Measurements from ENCODE around the gene MYRF. TPM values are rescaled to one million over a fixed set of nuclear protein-coding genes. Genes with fewer than 3 reads are reported as not detected.

MYRF gene
- total RNA-seq, 2 donors from 2014 or later: 2.2 to 2.9 TPM

DNA sequence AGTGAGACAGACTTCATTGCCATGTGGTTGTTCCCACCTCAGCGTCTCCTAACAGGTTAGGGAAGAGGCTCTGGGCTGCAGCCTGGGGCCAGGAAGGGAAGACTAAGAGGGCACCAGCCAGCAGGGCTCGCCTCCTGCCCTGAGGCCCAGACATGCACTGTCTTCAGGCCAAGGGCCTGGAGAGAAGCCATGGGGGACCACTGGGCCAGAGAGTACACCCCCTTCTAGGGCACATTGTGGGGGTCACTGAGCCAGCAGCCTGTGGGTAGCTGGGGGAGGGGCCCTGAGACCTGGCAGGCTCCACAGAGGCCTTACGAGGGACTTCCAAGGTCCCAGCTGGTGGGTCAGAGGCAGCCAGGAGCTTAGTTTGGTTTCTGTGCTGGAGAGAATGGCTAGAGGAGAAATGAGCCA, 25.0 kb upstream of the MYRF start:
- peaks cover 9% of the 10 kb centered on the region for H3K4me1 Mint-ChIP-seq (ENCODE audit: low read depth)
- no peak for DNase-seq
- no peaks in the 10 kb centered on the region for H3K27me3 Mint-ChIP-seq (ENCODE audit: low read depth)
- no peak overlapping the region for H3K4me3 Mint-ChIP-seq
- H3K9me3 Mint-ChIP-seq: no peaks in the 10 kb centered on the region
- H3K36me3 Mint-ChIP-seq (ENCODE audit: insufficient read depth in 2 of 2): no peaks in the 10 kb centered on the region
- no peak for ATAC-seq (replicated peaks in 1 of 2)
- no peak overlapping the region for H3K27ac Mint-ChIP-seq

DNA sequence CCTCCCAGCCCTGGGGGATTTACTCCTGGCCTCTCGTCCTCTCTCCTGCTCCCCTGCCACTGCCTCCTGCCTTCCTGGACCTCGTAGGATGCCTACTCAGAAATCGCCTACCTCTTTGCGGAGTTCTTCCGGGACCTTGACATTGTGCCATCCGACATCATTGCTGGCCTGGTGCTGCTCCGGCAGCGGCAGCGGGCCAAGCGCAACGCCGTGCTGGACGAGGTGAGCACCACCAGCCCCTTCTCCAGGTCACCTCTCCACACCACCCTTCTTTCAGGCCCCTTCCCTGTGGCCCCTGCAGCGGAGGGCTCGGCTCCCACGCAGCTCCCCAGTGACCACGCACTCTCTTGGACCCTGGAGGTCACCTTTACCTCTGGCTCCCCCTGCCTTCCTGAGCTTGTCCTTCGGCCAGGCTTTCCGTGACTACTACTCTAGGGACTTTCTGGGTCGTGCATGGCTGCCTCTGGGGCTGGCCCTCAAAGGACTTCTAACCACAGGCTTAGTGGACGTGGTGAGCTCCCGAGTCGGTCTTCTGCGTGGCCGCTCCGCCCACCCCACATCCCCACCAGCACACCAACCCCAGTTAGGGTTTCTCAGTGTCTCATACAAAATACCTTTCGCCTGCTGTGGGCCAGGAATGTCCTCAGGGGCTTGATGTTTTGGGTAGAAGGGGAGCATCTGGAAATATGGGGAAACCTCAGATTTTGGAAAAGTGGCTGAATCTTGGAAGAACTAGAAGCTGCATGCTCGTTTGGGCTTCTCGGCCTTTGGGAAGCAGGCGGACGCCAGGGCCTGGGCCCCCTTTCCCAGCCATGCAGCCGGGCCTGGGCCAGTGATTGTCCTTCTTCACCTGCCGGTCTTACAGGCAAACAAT, 24.1 kb upstream of the MYRF start:
- Mint-ChIP-seq H3K4me1 (ENCODE audit: low read depth) (peaks cover 9% of the 10 kb centered on the region), H3K4me3 (no peak overlapping the region), H3K9me3 (no peaks in the 10 kb centered on the region)

DNA sequence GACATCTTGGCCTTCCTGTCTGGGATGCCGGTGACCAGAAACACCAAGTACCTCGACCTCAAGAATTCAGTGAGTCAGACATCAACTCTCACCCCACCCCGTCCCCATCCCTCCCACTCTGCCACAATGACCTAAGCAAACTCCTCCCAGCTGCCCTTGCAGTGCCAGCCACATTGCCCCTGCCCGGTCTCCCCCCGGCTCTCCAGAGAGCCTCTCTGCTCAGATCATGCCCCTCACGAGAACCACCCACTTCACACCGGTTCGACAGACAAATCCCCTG, 23.6 kb upstream of the MYRF start:
- Mint-ChIP-seq H3K27ac (no peak overlapping the region), H3K36me3 (ENCODE audit: insufficient read depth in 2 of 2) (no peaks in the 10 kb centered on the region), H3K27me3 (ENCODE audit: low read depth) (no peaks in the 10 kb centered on the region), H3K9me3 (no peaks in the 10 kb centered on the region), H3K4me3 (no peak overlapping the region), H3K4me1 (ENCODE audit: low read depth) (peaks cover 9% of the 10 kb centered on the region)
- ATAC-seq (replicated peaks in 1 of 2) (peak; percentile 40 to 43), DNase-seq (peak in 1 of 2 donors; percentile 12)

More for the DNA sequence above, 24.1 kb upstream of the MYRF start:
- Mint-ChIP-seq H3K36me3 (ENCODE audit: insufficient read depth in 2 of 2) (no peaks in the 10 kb centered on the region), H3K27ac (no peak overlapping the region), H3K27me3 (ENCODE audit: low read depth) (no peaks in the 10 kb centered on the region)
- no peak for DNase-seq
- no peak for ATAC-seq (replicated peaks in 1 of 2)

- ATAC-seq (replicated peaks in 1 of 2): no peak
- DNase-seq: no peak
- H3K27ac Mint-ChIP-seq: no peak overlapping the region
- H3K9me3 Mint-ChIP-seq: no peaks in the 10 kb centered on the region
- no peaks in the 10 kb centered on the region for H3K36me3 Mint-ChIP-seq (ENCODE audit: insufficient read depth in 2 of 2)
- H3K4me1 Mint-ChIP-seq (ENCODE audit: low read depth): peaks cover 9% of the 10 kb centered on the region
- H3K27me3 Mint-ChIP-seq (ENCODE audit: low read depth): no peaks in the 10 kb centered on the region
- H3K4me3 Mint-ChIP-seq: no peak overlapping the region
Measured at GRCh38 chr11:61730240-61730994, 22.0 kb upstream of the MYRF start.

DNA sequence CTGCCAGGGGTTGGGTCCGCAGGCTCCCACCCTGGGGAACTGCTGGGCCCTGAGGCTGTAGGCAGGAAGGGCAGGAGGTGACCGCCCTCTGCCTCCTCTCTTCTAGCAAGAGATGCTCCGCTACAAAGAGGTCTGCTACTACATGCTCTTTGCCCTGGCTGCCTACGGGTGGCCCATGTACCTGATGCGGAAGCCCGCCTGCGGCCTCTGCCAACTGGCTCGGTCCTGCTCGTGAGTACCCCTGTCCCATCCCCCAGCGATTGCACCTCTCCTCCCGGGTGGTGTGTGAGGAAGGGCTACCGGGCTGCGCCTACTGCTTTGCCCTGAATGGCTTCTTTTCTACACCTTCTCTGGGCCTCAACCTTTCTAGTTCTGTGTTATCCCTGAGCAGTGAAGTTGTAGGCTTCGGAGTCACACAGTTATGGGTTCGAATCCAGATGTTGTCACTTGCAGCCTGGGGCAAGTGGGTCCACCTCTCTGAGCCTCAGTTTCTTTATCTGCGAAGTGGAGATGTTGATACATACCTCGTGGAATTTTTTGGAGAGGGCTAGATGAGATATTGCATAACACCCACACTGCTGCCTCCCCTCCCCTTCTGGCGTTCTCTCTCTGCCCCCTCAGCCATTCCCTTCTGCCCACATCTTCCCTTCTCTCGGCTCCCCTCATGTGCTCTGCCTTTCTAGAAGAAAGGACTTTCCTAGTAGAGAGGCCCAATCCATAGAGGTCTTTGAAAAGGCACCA, 21.1 kb upstream of the MYRF start:
- Mint-ChIP-seq H3K27ac (no peak overlapping the region), H3K36me3 (ENCODE audit: insufficient read depth in 2 of 2) (no peaks in the 10 kb centered on the region), H3K4me1 (ENCODE audit: low read depth) (peaks cover 9% of the 10 kb centered on the region), H3K9me3 (no peaks in the 10 kb centered on the region), H3K27me3 (ENCODE audit: low read depth) (no peaks in the 10 kb centered on the region), H3K4me3 (no peak overlapping the region)
- no peak for DNase-seq
- ATAC-seq (replicated peaks in 1 of 2): no peak

- no peaks in the 10 kb centered on the region for H3K36me3 Mint-ChIP-seq (ENCODE audit: insufficient read depth in 2 of 2)
- no peaks in the 10 kb centered on the region for H3K27me3 Mint-ChIP-seq (ENCODE audit: low read depth)
- no peaks in the 10 kb centered on the region for H3K9me3 Mint-ChIP-seq
- peaks cover 9% of the 10 kb centered on the region for H3K4me1 Mint-ChIP-seq (ENCODE audit: low read depth)
- no peak overlapping the region for H3K4me3 Mint-ChIP-seq
- ATAC-seq (replicated peaks in 1 of 2) (no peak), DNase-seq (no peak)
- no peak overlapping the region for H3K27ac Mint-ChIP-seq
Measured at GRCh38 chr11:61731952-61732675, 20.3 kb upstream of the MYRF start.

DNA sequence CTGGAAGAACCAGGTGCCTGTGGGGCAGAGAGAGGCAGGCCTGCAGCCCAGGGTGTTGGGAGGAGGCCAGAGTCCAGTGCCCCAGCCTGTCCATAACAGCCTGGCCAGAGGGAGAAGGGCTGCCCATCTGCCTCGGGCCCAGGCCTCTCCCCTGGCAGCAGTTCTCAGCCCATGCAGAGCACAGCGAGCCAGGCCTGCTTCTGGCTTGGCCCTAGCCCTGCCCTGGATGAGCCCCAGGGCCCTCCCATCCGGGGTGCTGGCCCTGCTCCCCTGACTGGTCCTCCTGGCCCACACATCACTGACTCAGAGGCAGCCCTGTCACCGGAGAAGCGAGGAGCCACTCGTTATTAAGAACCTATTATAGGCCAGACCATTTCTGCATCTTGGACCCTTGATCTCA, 19.7 kb upstream of the MYRF start:
- ATAC-seq (replicated peaks in 1 of 2): no peak

DNA sequence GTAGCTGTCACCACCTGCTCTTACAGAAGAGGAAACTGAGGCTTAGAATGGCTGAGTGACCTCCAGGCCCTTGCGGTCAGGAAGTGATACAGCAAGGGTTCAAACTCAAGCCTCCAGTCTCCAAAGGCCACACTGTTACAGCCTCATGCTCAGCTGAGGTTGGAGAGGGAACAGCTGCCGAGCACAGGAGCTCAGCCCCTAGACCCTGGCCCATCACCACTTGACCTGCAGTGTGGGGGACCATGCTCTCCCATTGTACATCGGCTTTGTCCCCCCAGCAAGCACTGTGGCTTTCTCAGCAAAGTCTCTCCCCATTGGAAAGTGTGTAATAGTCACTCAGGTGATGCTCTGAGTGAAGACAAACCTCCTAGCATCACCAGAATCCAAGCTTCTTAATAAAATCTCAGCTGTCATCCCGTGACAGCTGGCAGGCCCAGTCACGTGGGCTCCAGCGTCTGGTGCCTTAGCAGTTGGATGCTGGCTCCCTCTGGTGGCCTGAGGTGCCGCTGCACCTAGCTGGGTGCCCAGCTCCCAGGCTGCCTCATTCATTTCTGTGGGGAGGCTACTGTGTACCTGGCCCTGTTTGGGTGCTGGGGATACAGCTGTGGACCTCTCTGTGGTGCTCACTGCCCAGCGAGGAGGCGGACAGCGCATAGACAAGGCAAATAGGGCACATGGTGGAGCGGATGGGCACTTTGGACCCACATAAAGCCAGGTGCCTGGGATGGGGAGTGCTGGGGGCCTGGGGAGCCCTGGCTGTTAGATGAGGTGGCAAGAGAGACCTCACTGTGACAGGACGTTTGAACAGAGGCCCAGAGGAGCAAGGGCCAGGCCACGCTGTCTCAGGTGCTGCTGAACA, 19.1 kb upstream of the MYRF start:
- Mint-ChIP-seq H3K4me1 (ENCODE audit: low read depth) (peaks cover 9% of the 10 kb centered on the region), H3K36me3 (ENCODE audit: insufficient read depth in 2 of 2) (no peaks in the 10 kb centered on the region), H3K27me3 (ENCODE audit: low read depth) (no peaks in the 10 kb centered on the region), H3K27ac (no peak overlapping the region), H3K4me3 (no peak overlapping the region), H3K9me3 (no peaks in the 10 kb centered on the region)
- DNase-seq: peak; percentile 86
- ATAC-seq (replicated peaks in 1 of 2): peak; percentile 92 to 93

More for the DNA sequence above, 19.7 kb upstream of the MYRF start:
- H3K9me3 Mint-ChIP-seq: no peaks in the 10 kb centered on the region
- no peaks in the 10 kb centered on the region for H3K27me3 Mint-ChIP-seq (ENCODE audit: low read depth)
- no peak for DNase-seq
- peaks cover 9% of the 10 kb centered on the region for H3K4me1 Mint-ChIP-seq (ENCODE audit: low read depth)
- H3K27ac Mint-ChIP-seq: no peak overlapping the region
- H3K4me3 Mint-ChIP-seq: no peak overlapping the region
- no peaks in the 10 kb centered on the region for H3K36me3 Mint-ChIP-seq (ENCODE audit: insufficient read depth in 2 of 2)

GRCh38 chr11:61734767-61735166, 17.7 kb upstream of the MYRF start:
- Mint-ChIP-seq H3K36me3 (ENCODE audit: insufficient read depth in 2 of 2) (no peaks in the 10 kb centered on the region), H3K27me3 (ENCODE audit: low read depth) (no peaks in the 10 kb centered on the region), H3K9me3 (no peaks in the 10 kb centered on the region), H3K27ac (no peak overlapping the region), H3K4me1 (ENCODE audit: low read depth) (peaks cover 4% of the 10 kb centered on the region), H3K4me3 (no peak overlapping the region)
- no peak for ATAC-seq (replicated peaks in 1 of 2)
- DNase-seq: no peak

DNA sequence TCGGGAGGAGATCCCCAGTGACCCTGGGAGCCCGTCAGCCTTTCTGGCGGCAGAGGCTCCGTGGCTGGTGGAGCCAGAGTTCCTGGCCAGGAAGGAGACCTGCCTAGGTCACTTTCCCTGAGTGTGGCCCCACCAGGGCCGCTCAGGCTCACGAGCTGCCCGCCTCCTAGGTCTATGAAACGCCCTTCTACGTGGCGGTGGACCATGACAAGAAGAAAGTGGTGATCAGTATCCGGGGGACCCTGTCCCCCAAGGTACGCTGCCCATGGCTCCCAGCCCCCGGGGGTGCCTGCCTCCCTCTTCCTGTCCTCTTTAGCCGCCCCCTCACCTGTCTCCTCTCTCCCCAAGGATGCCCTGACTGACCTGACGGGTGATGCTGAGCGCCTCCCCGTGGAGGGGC, 17.0 kb upstream of the MYRF start:
- H3K4me3 Mint-ChIP-seq: no peak overlapping the region
- no peaks in the 10 kb centered on the region for H3K27me3 Mint-ChIP-seq (ENCODE audit: low read depth)
- no peaks in the 10 kb centered on the region for H3K9me3 Mint-ChIP-seq
- H3K4me1 Mint-ChIP-seq (ENCODE audit: low read depth): no peaks in the 10 kb centered on the region
- no peak overlapping the region for H3K27ac Mint-ChIP-seq
- no peaks in the 10 kb centered on the region for H3K36me3 Mint-ChIP-seq (ENCODE audit: insufficient read depth in 2 of 2)
- no peak for ATAC-seq (replicated peaks in 1 of 2)
- no peak for DNase-seq

- DNase-seq (no peak), ATAC-seq (replicated peaks in 1 of 2) (no peak)
- Mint-ChIP-seq H3K4me3 (no peak overlapping the region), H3K4me1 (ENCODE audit: low read depth) (no peaks in the 10 kb centered on the region), H3K27ac (no peak overlapping the region), H3K27me3 (ENCODE audit: low read depth) (no peaks in the 10 kb centered on the region), H3K9me3 (no peaks in the 10 kb centered on the region), H3K36me3 (ENCODE audit: insufficient read depth in 2 of 2) (no peaks in the 10 kb centered on the region)
Measured at GRCh38 chr11:61736310-61736709, 16.1 kb upstream of the MYRF start.

DNA sequence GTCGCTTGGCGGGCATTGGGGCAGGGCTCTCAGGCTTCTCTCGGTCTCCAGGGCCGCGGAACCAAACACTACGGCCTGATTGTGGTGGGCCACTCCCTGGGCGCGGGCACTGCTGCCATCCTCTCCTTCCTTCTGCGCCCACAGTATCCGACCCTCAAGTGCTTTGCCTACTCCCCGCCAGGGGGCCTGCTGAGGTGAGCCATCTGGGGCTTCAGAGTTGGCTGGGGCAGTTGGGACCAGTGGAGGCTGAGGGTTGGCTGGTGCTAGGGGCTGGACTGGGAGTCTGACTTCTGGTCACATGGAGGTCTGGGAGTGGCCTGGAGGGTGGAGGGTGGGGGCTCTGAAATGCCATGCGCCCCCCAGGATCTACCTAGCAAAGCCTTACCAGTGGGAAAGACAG, 15.3 kb upstream of the MYRF start:
- Mint-ChIP-seq H3K27me3 (ENCODE audit: low read depth) (no peaks in the 10 kb centered on the region), H3K36me3 (ENCODE audit: insufficient read depth in 2 of 2) (no peaks in the 10 kb centered on the region), H3K4me1 (ENCODE audit: low read depth) (no peaks in the 10 kb centered on the region), H3K4me3 (no peak overlapping the region), H3K9me3 (no peaks in the 10 kb centered on the region), H3K27ac (no peak overlapping the region)
- DNase-seq (no peak), ATAC-seq (replicated peaks in 1 of 2) (no peak)
